Transverse colon (tissue), 4 donors: ENCODE measurements around the gene TMPRSS2. TPM values are rescaled to one million over a fixed set of nuclear protein-coding genes. Genes with fewer than 3 reads are reported as not detected.
A peak's percentile ranks its signal among the peaks of the same experiment; 100 is the strongest.

Experiments used
- DNase-seq: peaks from one replicate; pipeline ENCODE4 v3.0.0-alpha.2; 2019
- H3K27ac ChIP-seq, 4 donors: fragments of 200-600 bp; sonication (generic); 2 replicates each; pipeline ENCODE4 v1.5.1; 2016 to 2018; ENCODE audit warnings: inconsistent platforms in 4 of 4
- H3K27me3 ChIP-seq: fragments of 200-600 bp; sonication (generic); 2 replicates; pipeline ENCODE4 v1.5.1; 2017; ENCODE audit warnings: inconsistent platforms
- H3K36me3 ChIP-seq, 4 donors: fragments of 200-600 bp; sonication (generic); 2 replicates each; pipeline ENCODE4 v1.5.1; 2017 to 2019; ENCODE audit warnings: inconsistent platforms in 4 of 4
- H3K4me1 ChIP-seq, 4 donors: fragments of 200-600 bp; sonication (generic); 2 replicates each; pipeline ENCODE4 v1.5.1; 2017 to 2020; ENCODE audit warnings: inconsistent platforms in 4 of 4
- H3K4me3 ChIP-seq, 4 donors: fragments of 200-600 bp; sonication (generic); 1 replicate in 1 of 4; 2 replicates in 3 of 4; pipeline versions ENCODE4 v1.5.1 to v1.6.1; 2017 to 2019; ENCODE audit warnings: inconsistent platforms in 4 of 4
- H3K9me3 ChIP-seq, 2 donors: fragments of 200-600 bp; sonication (generic); 2 replicates each; pipeline ENCODE4 v1.5.1; 2017 to 2019; ENCODE audit warnings: inconsistent platforms in 2 of 2
- CTCF ChIP-seq, 5 experiments: fragments of 200-600 bp in 3 of 5; fragments of 450-650 bp in 2 of 5; sonication (generic) in 3 of 5; IDR thresholded peaks; 1 replicate in 2 of 5; 2 replicates in 3 of 5; pipeline ENCODE4 v1.5.1; 2016 to 2017; ENCODE audit warnings: antibody characterized with exemption in 5 of 5, inconsistent platforms in 3 of 5, mild to moderate bottlenecking in 2 of 5, moderate library complexity in 1 of 5
- EP300 ChIP-seq: sonication (generic); formaldehyde crosslinking; IDR thresholded peaks from one replicate; pipeline ENCODE4 v1.6.1; 2017; ENCODE audit warnings: antibody characterized with exemption, low read depth
- POLR2A ChIP-seq: fragments of 450-650 bp; IDR thresholded peaks from one replicate; pipeline ENCODE4 v1.6.1; 2016; ENCODE audit warnings: antibody characterized with exemption, mild to moderate bottlenecking, moderate library complexity
- POLR2AphosphoS5 ChIP-seq, 3 donors: sonication (generic); formaldehyde crosslinking; IDR thresholded peaks; one replicate each; pipeline ENCODE4 v1.6.1; 2016; ENCODE audit warnings: antibody characterized with exemption in 3 of 3
- WGBS, 2 donors: methylation state at CpG; one replicate each; pipeline ENCODE4 v1.1.5; 2018; ENCODE audit warnings: low coverage in 1 of 2; 5-methylcytosine and 5-hydroxymethylcytosine counted together
- in situ Hi-C, 4 donors: fragments of 200-750 bp; cut with MboI; loops; one replicate each; pipeline versions ENCODE4 v1.15.0 to v1.15.1; 2017; ENCODE audit warnings: low sequenced_read_pairs in 3 of 4, low pct_ligation_motif_present in 1 of 4, low pct_unique_long_range_greater_than_20kb in 1 of 4
- intact Hi-C: fragments of 100-400 bp; cut with DNase I; formaldehyde crosslinking; loops from one replicate; pipeline ENCODE4 v1.15.1; 2023; ENCODE audit warnings: low total_unique reads
- total RNA-seq, 4 donors: library from RNA; depleted of rRNA; stranded (reverse); fragments of >200 nt; gene quantifications; one replicate each; pipeline ENCODE4 v1.1.0, GENCODE V29; 2016

TMPRSS2 gene
- total RNA-seq, 4 donors from 2014 or later, result 65.3 to 557 (median 485) TPM

GRCh38 chr21:41447356-41447755 is 60.6 kb downstream of the TMPRSS2 start:
- no peaks in the 10 kb centered on the region for H3K27me3 ChIP-seq
- peaks cover 0 to 27% (median 11%) of the 10 kb centered on the region in 4 donors for H3K36me3 ChIP-seq
- 97 to 100% methylated on average over 2 to 3 of the region's 3 CpGs for WGBS, 2 donors
- TF ChIP-seq POLR2A, result no peak
- no peak for TF ChIP-seq POLR2AphosphoS5 (IDR thresholded peaks at IDR 0.05)
- TF ChIP-seq CTCF (IDR thresholded peaks at IDR 0.05), result no peak
- no peak overlapping the region for H3K4me3 ChIP-seq
- H3K27ac ChIP-seq, result no peak overlapping the region
- H3K9me3 ChIP-seq, result no peaks in the 10 kb centered on the region
- in situ Hi-C loops (no loop called here), intact Hi-C loops (loop anchor here (10.0 kb wide), 1 partner anchor 187 kb away; no protein-coding TSS in a partner anchor)
- no peak for DNase-seq
- peaks cover 0 to 5% (median 2%) of the 10 kb centered on the region in 4 donors for H3K4me1 ChIP-seq

DNA sequence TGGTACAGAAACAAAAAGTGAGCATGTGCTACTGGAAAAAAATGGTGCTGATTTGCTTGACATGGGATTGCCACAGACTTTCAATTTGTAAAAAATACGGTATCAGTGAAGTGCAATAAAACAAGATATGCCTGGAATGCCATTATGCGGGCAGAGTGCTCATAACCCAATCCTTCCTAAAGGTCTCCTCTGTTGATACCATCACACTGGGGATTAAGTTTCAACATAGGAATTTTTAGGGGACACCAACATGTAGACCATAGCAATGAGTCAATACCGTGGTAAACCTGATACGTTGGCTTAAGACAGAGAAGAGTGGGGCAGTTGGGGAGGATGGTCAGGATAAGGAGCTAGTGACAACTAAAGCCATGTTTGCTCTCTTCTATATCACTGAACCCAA is 61.4 kb downstream of the TMPRSS2 start:
- H3K4me3 ChIP-seq, result no peak overlapping the region
- intact Hi-C loops (loop anchor here (10.0 kb wide), 1 partner anchor 188 kb away; no protein-coding TSS in a partner anchor), in situ Hi-C loops (no loop called here)
- DNase-seq, result no peak
- H3K4me1 ChIP-seq, result no peaks in the 10 kb centered on the region
- H3K27ac ChIP-seq, result no peak overlapping the region
- TF ChIP-seq POLR2AphosphoS5 (IDR thresholded peaks at IDR 0.05), result no peak
- TF ChIP-seq CTCF (IDR thresholded peaks at IDR 0.05), result no peak
- no peak for TF ChIP-seq EP300
- TF ChIP-seq POLR2A, result no peak
- peaks cover 0 to 34% (median 14%) of the 10 kb centered on the region in 4 donors for H3K36me3 ChIP-seq
- no peaks in the 10 kb centered on the region for H3K9me3 ChIP-seq
- WGBS, 2 donors, result 94% methylated on average over 4 of the region's 4 CpGs; no CpG with 5 or more reads in 1 of the 2 donors
- no peaks in the 10 kb centered on the region for H3K27me3 ChIP-seq

DNA sequence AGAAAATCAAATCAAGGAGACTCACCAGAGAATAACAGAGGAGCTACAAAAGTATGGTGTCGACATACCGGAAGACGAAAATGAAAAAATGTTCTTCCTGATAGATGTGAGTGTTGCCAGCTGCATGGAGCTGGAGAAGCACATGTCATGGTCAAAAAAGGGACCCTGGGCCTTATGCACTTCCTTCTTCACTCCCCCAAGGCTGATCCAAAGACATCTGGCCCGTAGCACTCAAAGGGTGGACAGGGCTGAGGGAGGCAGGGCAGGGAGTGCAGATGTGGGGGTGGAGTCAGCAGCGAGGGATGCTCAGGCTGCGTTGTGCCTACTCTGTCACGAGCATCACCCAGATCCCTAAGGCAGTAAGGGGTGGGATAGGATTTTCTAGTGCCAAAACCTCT is 62.5 kb downstream of the TMPRSS2 start:
- Histone ChIP-seq H3K4me3 (no peak overlapping the region), H3K4me1 (no peaks in the 10 kb centered on the region), H3K36me3 (peaks cover 0 to 33% (median 16%) of the 10 kb centered on the region in 4 donors), H3K27me3 (no peaks in the 10 kb centered on the region), H3K27ac (no peak overlapping the region), H3K9me3 (no peaks in the 10 kb centered on the region)
- no peak for TF ChIP-seq POLR2AphosphoS5 (IDR thresholded peaks at IDR 0.05)
- no peak for TF ChIP-seq EP300
- no peak for TF ChIP-seq CTCF (IDR thresholded peaks at IDR 0.05)
- no peak for TF ChIP-seq POLR2A
- peak; percentile 1 for DNase-seq
- in situ Hi-C loops, result no loop called here
- 87 to 100% methylated on average over 2 to 7 of the region's 7 CpGs for WGBS, 2 donors
- intact Hi-C loops, result loop anchor here (10.0 kb wide), 1 partner anchor 189 kb away; no protein-coding TSS in a partner anchor

DNA sequence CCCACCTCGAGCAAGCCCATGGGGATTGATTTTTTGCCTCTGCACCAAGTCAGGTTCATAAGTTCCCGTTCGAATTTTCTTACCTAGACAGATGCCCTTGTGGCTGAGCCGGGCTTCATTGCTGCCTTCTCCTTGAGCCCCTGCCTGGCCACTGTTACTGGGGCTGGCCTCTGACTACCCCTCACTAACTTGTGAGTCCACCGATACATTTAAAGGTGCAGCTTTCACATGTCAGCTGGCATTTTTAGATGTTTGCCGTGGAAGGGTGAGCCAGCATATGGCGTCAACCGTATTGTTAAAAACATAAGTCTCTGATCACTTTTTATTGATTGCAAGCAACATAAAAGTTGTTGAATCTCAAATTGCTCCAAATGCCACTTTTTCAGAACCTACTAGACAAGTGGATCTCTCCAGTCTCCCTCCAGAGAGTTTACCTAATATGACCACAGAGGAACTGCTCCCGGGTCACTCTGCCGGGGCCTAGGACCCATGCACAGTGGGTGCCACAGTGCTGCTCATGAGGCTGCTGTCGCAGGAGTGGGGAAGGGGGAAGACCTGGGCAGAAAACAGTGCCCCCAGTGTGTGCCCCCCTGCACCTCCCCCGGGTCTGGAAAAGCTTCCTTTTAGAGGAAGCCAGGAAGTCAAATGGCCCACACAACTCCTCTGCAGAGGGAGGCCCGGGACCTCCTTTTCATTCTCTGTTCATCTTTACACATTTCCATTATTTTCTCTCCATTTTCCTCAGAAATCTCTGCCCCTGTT is 63.1 kb downstream of the TMPRSS2 start:
- H3K36me3 ChIP-seq, result peaks cover 0 to 37% (median 14%) of the 10 kb centered on the region in 4 donors

More for the DNA sequence above, 63.1 kb downstream of the TMPRSS2 start:
- no peaks in the 10 kb centered on the region for H3K27me3 ChIP-seq
- in situ Hi-C loops (no loop called here), intact Hi-C loops (loop anchor here (10.0 kb wide), 1 partner anchor 190 kb away; no protein-coding TSS in a partner anchor)
- WGBS, 2 donors, result 84 to 93% methylated on average over 2 to 10 of the region's 13 CpGs
- DNase-seq, result peak; percentile 2
- TF ChIP-seq POLR2A (no peak), POLR2AphosphoS5 (IDR thresholded peaks at IDR 0.05) (no peak), EP300 (no peak)
- no peaks in the 10 kb centered on the region for H3K9me3 ChIP-seq
- H3K4me3 ChIP-seq, result no peak overlapping the region
- H3K4me1 ChIP-seq, result no peaks in the 10 kb centered on the region
- no peak overlapping the region for H3K27ac ChIP-seq
